Measurements from ENCODE around the gene BMI1. TPM values are rescaled to one million over a fixed set of nuclear protein-coding genes. Genes with fewer than 3 reads are reported as not detected.

BMI1 gene
- total RNA-seq: 10 to 100 TPM; 24.7 to 38.7 TPM

DNA sequence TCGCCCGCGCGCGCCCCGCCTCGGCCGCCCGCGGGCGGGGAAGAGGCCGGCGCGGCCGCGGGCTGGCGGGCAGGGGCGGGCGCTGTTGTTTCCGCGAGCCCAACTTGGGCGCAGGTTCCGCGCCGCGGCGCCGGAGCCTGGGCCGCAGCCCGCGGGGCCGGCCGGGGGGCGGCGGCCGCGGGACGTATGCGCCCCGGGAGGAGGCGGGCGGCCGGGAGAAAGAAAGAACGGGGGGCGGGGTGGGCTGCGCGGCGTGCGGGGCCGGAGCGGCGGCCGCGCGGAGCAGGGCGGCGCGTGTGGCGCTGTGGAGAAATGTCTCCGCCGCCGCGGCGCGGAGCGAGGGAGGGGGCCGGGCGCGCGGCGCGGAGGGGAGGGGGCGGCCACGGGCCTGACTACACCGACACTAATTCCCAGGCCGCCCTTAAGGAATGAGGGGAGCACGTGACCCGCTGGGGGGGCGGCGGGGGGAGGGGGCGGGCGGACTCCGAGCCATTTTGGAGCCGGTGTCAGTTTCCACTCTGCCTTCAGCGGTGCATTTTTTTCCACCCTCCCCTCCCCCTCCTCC, at the start of gene BMI1:
Gene BMI1, plus strand, starts transcription at position 509 of the 565 bp plus-strand sequence. CDS start 5,351 bp downstream, outside the sequence.
- 1% methylated on average over 22 of the region's 85 CpGs; no CpG with 5 or more reads in 1 of the 2 donors for WGBS, 2 donors
- H3K36me3 ChIP-seq (replicated peaks in 1 of 2; ENCODE audit: insufficient read depth in 1 of 2, low read depth in 2 of 2): no peaks in the 10 kb centered on the region

DNA sequence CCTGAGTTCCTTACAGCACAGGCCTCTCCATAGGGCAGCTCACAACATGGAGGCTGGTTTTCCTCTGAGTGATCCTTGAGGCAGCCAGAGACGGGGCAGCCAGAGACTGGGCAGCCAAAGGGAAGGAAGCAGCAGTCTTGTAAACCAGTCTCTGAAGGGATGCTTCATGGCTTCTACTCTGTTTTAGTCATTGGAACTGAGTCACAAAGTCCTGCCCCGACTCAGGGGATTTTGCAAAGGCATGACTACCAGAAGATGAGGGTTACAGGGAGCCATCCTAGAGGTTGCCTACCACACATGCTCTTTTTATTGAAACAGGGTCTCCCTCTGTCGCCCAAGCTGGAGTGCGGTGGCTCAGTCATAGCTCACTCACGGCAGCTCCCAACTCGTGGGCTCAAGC, 49.1 kb upstream of the BMI1 start:
- Histone ChIP-seq H3K27ac (no peak overlapping the region), H3K4me3 (no peak overlapping the region), H3K27me3 (no peaks in the 10 kb centered on the region), H3K4me1 (no peaks in the 10 kb centered on the region), H3K36me3 (replicated peaks in 1 of 2; ENCODE audit: insufficient read depth in 1 of 2, low read depth in 2 of 2) (no peaks in the 10 kb centered on the region), H3K9me3 (no peaks in the 10 kb centered on the region)
- WGBS, 2 donors: 87 to 88% methylated on average over 5 to 6 of the region's 6 CpGs
- DNase-seq (no peak), ATAC-seq (no peak)
- intact Hi-C loops (cut with DNase I): no loop called here
- TF ChIP-seq POLR2A (IDR thresholded peaks at IDR 0.05): no peak
- TF ChIP-seq, protein P1, sequence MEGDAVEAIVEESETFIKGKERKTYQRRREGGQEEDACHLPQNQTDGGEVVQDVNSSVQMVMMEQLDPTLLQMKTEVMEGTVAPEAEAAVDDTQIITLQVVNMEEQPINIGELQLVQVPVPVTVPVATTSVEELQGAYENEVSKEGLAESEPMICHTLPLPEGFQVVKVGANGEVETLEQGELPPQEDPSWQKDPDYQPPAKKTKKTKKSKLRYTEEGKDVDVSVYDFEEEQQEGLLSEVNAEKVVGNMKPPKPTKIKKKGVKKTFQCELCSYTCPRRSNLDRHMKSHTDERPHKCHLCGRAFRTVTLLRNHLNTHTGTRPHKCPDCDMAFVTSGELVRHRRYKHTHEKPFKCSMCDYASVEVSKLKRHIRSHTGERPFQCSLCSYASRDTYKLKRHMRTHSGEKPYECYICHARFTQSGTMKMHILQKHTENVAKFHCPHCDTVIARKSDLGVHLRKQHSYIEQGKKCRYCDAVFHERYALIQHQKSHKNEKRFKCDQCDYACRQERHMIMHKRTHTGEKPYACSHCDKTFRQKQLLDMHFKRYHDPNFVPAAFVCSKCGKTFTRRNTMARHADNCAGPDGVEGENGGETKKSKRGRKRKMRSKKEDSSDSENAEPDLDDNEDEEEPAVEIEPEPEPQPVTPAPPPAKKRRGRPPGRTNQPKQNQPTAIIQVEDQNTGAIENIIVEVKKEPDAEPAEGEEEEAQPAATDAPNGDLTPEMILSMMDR (IDR thresholded peaks at IDR 0.05): no peak

More for the DNA sequence above, at the start of gene BMI1:
- peaks cover 60% of the 10 kb centered on the region for H3K4me1 ChIP-seq
- H3K27ac ChIP-seq: peak within 1 kb of the TSS; percentile 79 to 94 (median 84)
- TF ChIP-seq, protein P1 (IDR thresholded peaks at IDR 0.05): peak in 3 of 7 experiments; percentile 7 to 22 (median 13)
- no peak for TF ChIP-seq POLR2A (IDR thresholded peaks at IDR 0.05)
- H3K4me3 ChIP-seq: peak within 1 kb of the TSS; percentile 60 to 79
- no peaks in the 10 kb centered on the region for H3K27me3 ChIP-seq
- peak; percentile 66 for ATAC-seq
- H3K9me3 ChIP-seq: no peaks in the 10 kb centered on the region
- intact Hi-C loops (cut with DNase I): no loop called here
- DNase-seq: peak; percentile 78 to 86 (median 83)

DNA sequence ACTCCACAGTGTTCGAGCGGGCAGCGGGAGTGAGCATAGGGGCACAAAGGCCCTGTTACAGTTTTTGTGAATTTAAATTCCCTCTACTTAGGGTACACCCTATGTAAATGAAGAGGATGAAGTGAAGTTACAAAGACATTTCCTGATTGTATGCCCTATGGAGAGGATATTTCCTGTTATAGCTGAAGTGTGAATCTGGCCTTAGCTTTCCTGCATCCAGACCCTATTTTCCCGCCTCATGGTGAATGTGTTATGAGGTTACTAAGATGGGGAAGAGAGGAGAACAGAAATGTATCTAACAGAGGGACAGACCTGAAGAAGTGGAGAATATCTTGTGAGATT, 42.5 kb upstream of the BMI1 start:
- intact Hi-C loops (cut with DNase I): no loop called here
- H3K9me3 ChIP-seq: no peaks in the 10 kb centered on the region
- no peak for ATAC-seq
- H3K4me3 ChIP-seq: no peak overlapping the region
- H3K27ac ChIP-seq: no peak overlapping the region
- TF ChIP-seq, protein P1 (IDR thresholded peaks at IDR 0.05): no peak
- no peak for TF ChIP-seq POLR2A (IDR thresholded peaks at IDR 0.05)
- H3K36me3 ChIP-seq (replicated peaks in 1 of 2; ENCODE audit: insufficient read depth in 1 of 2, low read depth in 2 of 2): no peaks in the 10 kb centered on the region
- DNase-seq: no peak
- H3K27me3 ChIP-seq: no peaks in the 10 kb centered on the region
- 91 to 96% methylated on average over 4 of the region's 4 CpGs for WGBS, 2 donors
- no peaks in the 10 kb centered on the region for H3K4me1 ChIP-seq

DNA sequence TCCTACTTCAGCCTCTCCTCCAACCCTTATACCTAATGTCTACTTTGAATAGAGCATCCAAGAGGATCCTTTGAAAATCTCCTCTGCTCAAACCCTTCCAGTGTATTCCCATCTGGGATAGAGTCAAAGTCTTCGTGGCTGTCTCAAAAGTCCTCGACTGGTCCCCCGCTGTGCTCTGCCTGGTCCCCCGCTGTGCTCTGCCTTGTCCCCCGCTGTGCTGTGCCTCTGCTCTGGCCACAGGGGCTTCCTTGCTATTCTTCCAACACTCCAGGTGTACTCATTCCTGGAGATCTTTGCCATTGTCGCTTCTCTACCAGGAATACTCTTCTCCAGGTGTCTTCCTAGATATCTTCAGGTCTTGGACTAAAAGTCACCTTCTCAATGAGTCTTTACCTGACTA, 40.8 kb upstream of the BMI1 start:
- intact Hi-C loops (cut with DNase I): no loop called here
- no peaks in the 10 kb centered on the region for H3K4me1 ChIP-seq
- H3K36me3 ChIP-seq (replicated peaks in 1 of 2; ENCODE audit: insufficient read depth in 1 of 2, low read depth in 2 of 2): no peaks in the 10 kb centered on the region
- DNase-seq (no peak), ATAC-seq (no peak)
- 42 to 54% methylated on average over 6 of the region's 6 CpGs for WGBS, 2 donors
- no peak overlapping the region for H3K4me3 ChIP-seq
- no peaks in the 10 kb centered on the region for H3K9me3 ChIP-seq
- no peak for TF ChIP-seq POLR2A (IDR thresholded peaks at IDR 0.05)
- TF ChIP-seq, protein P1 (IDR thresholded peaks at IDR 0.05): no peak
- H3K27ac ChIP-seq: no peak overlapping the region
- no peaks in the 10 kb centered on the region for H3K27me3 ChIP-seq

DNA sequence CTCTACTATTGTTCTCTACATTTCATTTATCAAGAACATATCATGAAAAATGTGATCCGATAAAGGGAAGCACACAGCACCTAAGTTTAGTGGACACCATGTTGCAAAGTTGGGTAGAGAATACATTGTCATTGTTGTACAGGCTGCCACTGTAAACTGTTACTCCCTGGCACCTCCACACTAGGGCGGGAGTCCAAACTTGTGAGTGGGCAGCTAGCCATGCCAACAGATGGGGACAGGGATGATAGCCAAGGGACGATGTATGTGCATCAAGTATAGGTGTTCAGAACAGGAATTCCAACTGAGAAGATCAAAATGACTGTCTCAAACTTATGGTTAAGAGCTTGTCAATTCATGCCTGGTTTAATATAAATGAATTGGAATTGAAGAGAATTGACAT, 35.8 kb upstream of the BMI1 start:
- ATAC-seq (no peak), DNase-seq (peak; percentile 4 to 38 (median 28))
- TF ChIP-seq, protein P1 (IDR thresholded peaks at IDR 0.05): no peak
- no peak for TF ChIP-seq POLR2A (IDR thresholded peaks at IDR 0.05)
- no peaks in the 10 kb centered on the region for H3K4me1 ChIP-seq
- intact Hi-C loops (cut with DNase I): no loop called here
- H3K36me3 ChIP-seq (replicated peaks in 1 of 2; ENCODE audit: insufficient read depth in 1 of 2, low read depth in 2 of 2): no peaks in the 10 kb centered on the region
- peaks cover 0 to 3% of the 10 kb centered on the region in 2 donors for H3K27me3 ChIP-seq
- no peak overlapping the region for H3K4me3 ChIP-seq
- H3K27ac ChIP-seq: no peak overlapping the region
- no peaks in the 10 kb centered on the region for H3K9me3 ChIP-seq
- 48 to 54% methylated on average over 3 of the region's 3 CpGs for WGBS, 2 donors

Data from body of pancreas (tissue), 4 donors.